Keratinocyte (primary cell): ENCODE results near the gene SULF2. TPM values are rescaled to one million over a fixed set of nuclear protein-coding genes. Genes with fewer than 3 reads are reported as not detected.

ENCODE experiments used
- DNase-seq: peaks from one replicate; pipeline ENCODE4 v3.0.0-alpha.2; 2011; ENCODE audit warnings: low read depth, missing footprints, low spot score
- FAIRE-seq: peaks from 2 replicates; lab custom pipeline; 2011; peaks lifted over from hg19 to GRCh38; lab: Jason Lieb, UNC
- H2AFZ ChIP-seq: 2 replicates; pipeline ENCODE4 v1.6.0; 2012; ENCODE audit warnings: low read length, control low read depth, inconsistent platforms; ENCODE audit not compliant: control insufficient read depth
- H3K27ac ChIP-seq: 2 replicates; pipeline ENCODE4 v1.5.1; 2011; ENCODE audit warnings: low read length; ENCODE audit not compliant: control insufficient read depth, insufficient read depth
- H3K27me3 ChIP-seq: 3 replicates; pipeline ENCODE4 v1.6.0; 2011; ENCODE audit warnings: low read length; ENCODE audit not compliant: control insufficient read depth, insufficient read depth; ENCODE audit errors: extremely low read depth
- H3K36me3 ChIP-seq, 2 experiments: 2 replicates in 1 of 2; 3 replicates in 1 of 2; pipeline ENCODE4 v1.5.1; 2011; ENCODE audit warnings: low read length in 2 of 2, mild to moderate bottlenecking in 1 of 2; ENCODE audit not compliant: control insufficient read depth in 2 of 2, insufficient read depth in 2 of 2; ENCODE audit errors: extremely low read depth in 1 of 2
- H3K4me1 ChIP-seq: 3 replicates; pipeline ENCODE4 v1.5.1; 2011; ENCODE audit warnings: low read length; ENCODE audit not compliant: control insufficient read depth, insufficient read depth; ENCODE audit errors: extremely low read depth
- H3K4me2 ChIP-seq: 3 replicates; pipeline ENCODE4 v1.6.0; 2011; ENCODE audit warnings: low read depth, low read length; ENCODE audit not compliant: control insufficient read depth, insufficient read depth; ENCODE audit errors: extremely low read depth
- H3K4me3 ChIP-seq, 3 experiments: fragments of 200-600 bp in 1 of 3; sonication (generic) in 1 of 3; 2 replicates in 2 of 3; 3 replicates in 1 of 3; pipeline ENCODE4 v1.5.1; 2011 to 2016; ENCODE audit warnings: low read length in 3 of 3, mild to moderate bottlenecking in 3 of 3, control low read depth in 2 of 3, inconsistent platforms in 1 of 3, low read depth in 1 of 3, mixed read lengths in 1 of 3, mixed run types in 1 of 3, moderate library complexity in 1 of 3; ENCODE audit not compliant: control insufficient read depth in 2 of 3, insufficient read depth in 2 of 3; ENCODE audit errors: extremely low read depth in 1 of 3
- H3K79me2 ChIP-seq: 2 replicates; pipeline ENCODE4 v1.6.0; 2012; ENCODE audit warnings: low read length; ENCODE audit not compliant: control insufficient read depth, insufficient read depth
- H3K9ac ChIP-seq: 3 replicates; pipeline ENCODE4 v1.6.0; 2011; ENCODE audit warnings: low read length; ENCODE audit not compliant: control insufficient read depth, insufficient read depth; ENCODE audit errors: extremely low read depth
- H3K9me1 ChIP-seq: 3 replicates; pipeline ENCODE4 v1.6.0; 2011; ENCODE audit warnings: low read length; ENCODE audit not compliant: control insufficient read depth, insufficient read depth; ENCODE audit errors: extremely low read depth
- H3K9me3 ChIP-seq: 2 replicates; pipeline ENCODE4 v1.5.1; 2012; ENCODE audit warnings: low read depth, low read length; ENCODE audit not compliant: control insufficient read depth
- H4K20me1 ChIP-seq: 3 replicates; pipeline ENCODE4 v1.6.0; 2011; ENCODE audit warnings: low read length; ENCODE audit not compliant: control insufficient read depth, insufficient read depth; ENCODE audit errors: extremely low read depth
- CTCF ChIP-seq, 3 experiments: IDR thresholded peaks in 1 of 3; conservative IDR thresholded peaks in 1 of 3; optimal IDR thresholded peaks in 1 of 3; 2 replicates in 2 of 3; 3 replicates in 1 of 3; pipeline versions ENCODE3 to v1.5.1; 2011; ENCODE audit warnings: low read length in 3 of 3, mild to moderate bottlenecking in 3 of 3, moderate library complexity in 2 of 3, control low read depth in 1 of 3, inconsistent platforms in 1 of 3; ENCODE audit not compliant: insufficient read depth in 2 of 3; ENCODE audit errors: extremely low read depth in 1 of 3
- EZH2 ChIP-seq: IDR thresholded peaks from one replicate; pipeline ENCODE4 v1.6.1; 2012; ENCODE audit warnings: inconsistent platforms, mild to moderate bottlenecking, low read length, moderate library complexity
- dilution Hi-C: fragments of 300-500 bp; cut with MboI; formaldehyde crosslinking; loops from one replicate; pipeline ENCODE4 v1.7.0; 2020; ENCODE audit warnings: low sequenced_read_pairs; ENCODE audit not compliant: extremely low pct_ligation_motif_present
- polyA plus RNA-seq, 5 experiments: library from polyadenylated mRNA; depleted of rRNA in 3 of 5; stranded (reverse) in 3 of 5; stranded (forward) in 1 of 5; unstranded in 1 of 5; fragments of >200 nt; gene quantifications; 1 replicate in 1 of 5; 2 replicates in 3 of 5; 3 replicates in 1 of 5; pipeline versions ENCODE4 v1.2.1 to v1.2.3, GENCODE V29; 2011 to 2012; ENCODE audit warnings: missing spikeins in 2 of 5, low read depth in 1 of 5, low replicate concordance in 1 of 5

SULF2 gene
- polyA plus RNA-seq, 1 donor (not counting 4 experiments of a cell fraction or from before 2014, with no cell fraction given), result 64.4 TPM

- Histone ChIP-seq H3K36me3 (peaks cover 7 to 16% of the 10 kb centered on the region in 2 experiments), H3K4me2 (no peak overlapping the region), H3K4me3 (no peak overlapping the region), H3K9me1 (no peaks in the 10 kb centered on the region), H3K79me2 (no peaks in the 10 kb centered on the region), H3K27ac (no peak overlapping the region), H3K9ac (no peak overlapping the region), H3K4me1 (no peaks in the 10 kb centered on the region), H3K27me3 (no peaks in the 10 kb centered on the region), H3K9me3 (no peaks in the 10 kb centered on the region), H2AFZ (no peak overlapping the region), H4K20me1 (no peaks in the 10 kb centered on the region)
- DNase-seq (no peak), FAIRE-seq (no peak)
- dilution Hi-C loops, result no loop called here
- TF ChIP-seq EZH2 (no peak), CTCF (optimal IDR thresholded peaks at IDR 0.05 in 1 of 3, IDR thresholded peaks at IDR 0.05 in 1 of 3, conservative IDR thresholded peaks at IDR 0.05 in 1 of 3; ENCODE audit: extremely low read depth in 1 of 3, insufficient read depth in 2 of 3, low read length in 3 of 3) (no peak)
Measured at GRCh38 chr20:47631078-47631477, 154.2 kb downstream of the SULF2 start.

- Histone ChIP-seq H3K36me3 (peaks cover 3 to 9% of the 10 kb centered on the region in 2 experiments), H4K20me1 (no peaks in the 10 kb centered on the region), H3K4me2 (no peak overlapping the region), H3K4me1 (no peaks in the 10 kb centered on the region), H3K4me3 (no peak overlapping the region), H3K9me1 (no peaks in the 10 kb centered on the region), H3K27me3 (no peaks in the 10 kb centered on the region), H3K79me2 (no peaks in the 10 kb centered on the region), H2AFZ (no peak overlapping the region), H3K27ac (no peak overlapping the region), H3K9me3 (no peaks in the 10 kb centered on the region), H3K9ac (no peak overlapping the region)
- FAIRE-seq (no peak), DNase-seq (no peak)
- TF ChIP-seq CTCF (optimal IDR thresholded peaks at IDR 0.05 in 1 of 3, IDR thresholded peaks at IDR 0.05 in 1 of 3, conservative IDR thresholded peaks at IDR 0.05 in 1 of 3; ENCODE audit: extremely low read depth in 1 of 3, insufficient read depth in 2 of 3, low read length in 3 of 3) (no peak), EZH2 (no peak)
- dilution Hi-C loops, result no loop called here
Measured at GRCh38 chr20:47629907-47630306, 155.4 kb downstream of the SULF2 start.
